AG04449 (cell line): ENCODE measurements around the gene CDK5RAP3.

ENCODE experiments used
- CTCF ChIA-PET: fragments of 350-600 bp; formaldehyde crosslinking; extraction: SDS; loops from one replicate; lab custom pipeline; 2021; ENCODE audit warnings: antibody characterized with exemption; lab: Yijun Ruan, JAX
- POLR2A ChIA-PET: fragments of 400-600, 350-600 bp; formaldehyde crosslinking; extraction: SDS; loops from one replicate; lab custom pipeline; 2020; ENCODE audit warnings: antibody characterized with exemption, inconsistent platforms; lab: Yijun Ruan, JAX
- DNase-seq: peaks from one replicate; pipeline ENCODE4 v3.0.0-alpha.2; 2010; ENCODE audit warnings: low read depth, low spot score
- H3K4me3 ChIP-seq: 2 replicates; pipeline ENCODE4 v1.5.1; 2011; ENCODE audit warnings: low read depth, mild to moderate bottlenecking, control low read depth, low read length
- TF ChIP-seq, protein P1 (sequence below): IDR thresholded peaks from one replicate; pipeline ENCODE4 v1.5.1; 2011; ENCODE audit warnings: mild to moderate bottlenecking, moderate library complexity, low read length, control low read depth, inconsistent platforms; ENCODE audit not compliant: insufficient read depth; ENCODE audit errors: missing control alignments

CDK5RAP3 gene

DNA sequence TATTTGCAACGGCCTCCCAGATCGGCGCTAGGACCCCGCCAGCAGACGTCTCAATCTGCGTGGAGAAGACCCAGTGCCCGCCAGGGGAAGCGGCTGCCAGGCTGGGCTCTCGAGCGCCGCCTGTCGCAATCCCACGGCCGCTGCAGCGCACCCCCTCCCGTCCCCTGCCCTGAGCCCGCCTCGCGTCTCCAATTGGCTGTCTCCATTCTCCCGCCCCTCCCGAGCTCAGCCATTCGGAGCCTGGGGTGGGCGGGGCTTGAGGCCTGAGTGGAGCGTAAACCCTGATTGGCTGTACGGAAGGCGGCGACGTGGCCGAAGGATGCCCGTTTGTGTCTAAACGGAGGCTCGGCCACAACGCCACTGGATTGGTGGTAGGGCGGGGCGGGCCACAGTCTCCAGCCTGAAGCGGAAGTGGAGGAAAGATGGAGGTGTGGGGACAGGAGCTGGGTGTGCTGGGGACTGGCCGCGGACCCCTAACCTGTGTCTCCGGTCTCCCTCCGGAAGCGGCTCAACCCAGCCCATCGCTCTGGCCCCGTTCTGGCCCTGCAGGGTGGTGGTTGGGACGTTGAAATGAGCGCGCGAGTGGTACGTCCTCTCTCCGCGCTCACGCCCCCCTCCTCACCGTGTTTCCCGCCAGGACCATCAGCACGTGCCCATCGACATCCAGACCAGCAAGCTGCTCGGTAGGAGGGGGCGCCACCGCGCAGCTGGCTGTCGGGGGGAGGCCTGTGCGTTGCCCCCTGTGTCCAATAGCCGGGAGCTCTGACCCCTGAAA is at the start of gene CDK5RAP3:
CDK5RAP3 (plus strand) TSS at position 389 of the 775 bp plus-strand sequence; CDS start at position 423, 34 bp downstream.
- ChIA-PET POLR2A (interaction anchor here (0.6 to 1.5 kb wide), 10 partner anchors 10 to 99 kb away, joined by 3 to 6 read pairs (median 3); partner anchors contain the start of genes NFE2L1 and SP2), CTCF (interaction anchor here (0.6 to 24.2 kb wide), 37 partner anchors 9 to 156 kb away, joined by 3 to 775 read pairs (median 5); partner anchors contain the start of genes PNPO, PRR15L, SCRN2 and SP6)
- TF ChIP-seq, protein P1, sequence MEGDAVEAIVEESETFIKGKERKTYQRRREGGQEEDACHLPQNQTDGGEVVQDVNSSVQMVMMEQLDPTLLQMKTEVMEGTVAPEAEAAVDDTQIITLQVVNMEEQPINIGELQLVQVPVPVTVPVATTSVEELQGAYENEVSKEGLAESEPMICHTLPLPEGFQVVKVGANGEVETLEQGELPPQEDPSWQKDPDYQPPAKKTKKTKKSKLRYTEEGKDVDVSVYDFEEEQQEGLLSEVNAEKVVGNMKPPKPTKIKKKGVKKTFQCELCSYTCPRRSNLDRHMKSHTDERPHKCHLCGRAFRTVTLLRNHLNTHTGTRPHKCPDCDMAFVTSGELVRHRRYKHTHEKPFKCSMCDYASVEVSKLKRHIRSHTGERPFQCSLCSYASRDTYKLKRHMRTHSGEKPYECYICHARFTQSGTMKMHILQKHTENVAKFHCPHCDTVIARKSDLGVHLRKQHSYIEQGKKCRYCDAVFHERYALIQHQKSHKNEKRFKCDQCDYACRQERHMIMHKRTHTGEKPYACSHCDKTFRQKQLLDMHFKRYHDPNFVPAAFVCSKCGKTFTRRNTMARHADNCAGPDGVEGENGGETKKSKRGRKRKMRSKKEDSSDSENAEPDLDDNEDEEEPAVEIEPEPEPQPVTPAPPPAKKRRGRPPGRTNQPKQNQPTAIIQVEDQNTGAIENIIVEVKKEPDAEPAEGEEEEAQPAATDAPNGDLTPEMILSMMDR, result peak; percentile 100
- DNase-seq, result peak; percentile 89
- H3K4me3 ChIP-seq, result peak within 1 kb of the TSS; percentile 98

DNA sequence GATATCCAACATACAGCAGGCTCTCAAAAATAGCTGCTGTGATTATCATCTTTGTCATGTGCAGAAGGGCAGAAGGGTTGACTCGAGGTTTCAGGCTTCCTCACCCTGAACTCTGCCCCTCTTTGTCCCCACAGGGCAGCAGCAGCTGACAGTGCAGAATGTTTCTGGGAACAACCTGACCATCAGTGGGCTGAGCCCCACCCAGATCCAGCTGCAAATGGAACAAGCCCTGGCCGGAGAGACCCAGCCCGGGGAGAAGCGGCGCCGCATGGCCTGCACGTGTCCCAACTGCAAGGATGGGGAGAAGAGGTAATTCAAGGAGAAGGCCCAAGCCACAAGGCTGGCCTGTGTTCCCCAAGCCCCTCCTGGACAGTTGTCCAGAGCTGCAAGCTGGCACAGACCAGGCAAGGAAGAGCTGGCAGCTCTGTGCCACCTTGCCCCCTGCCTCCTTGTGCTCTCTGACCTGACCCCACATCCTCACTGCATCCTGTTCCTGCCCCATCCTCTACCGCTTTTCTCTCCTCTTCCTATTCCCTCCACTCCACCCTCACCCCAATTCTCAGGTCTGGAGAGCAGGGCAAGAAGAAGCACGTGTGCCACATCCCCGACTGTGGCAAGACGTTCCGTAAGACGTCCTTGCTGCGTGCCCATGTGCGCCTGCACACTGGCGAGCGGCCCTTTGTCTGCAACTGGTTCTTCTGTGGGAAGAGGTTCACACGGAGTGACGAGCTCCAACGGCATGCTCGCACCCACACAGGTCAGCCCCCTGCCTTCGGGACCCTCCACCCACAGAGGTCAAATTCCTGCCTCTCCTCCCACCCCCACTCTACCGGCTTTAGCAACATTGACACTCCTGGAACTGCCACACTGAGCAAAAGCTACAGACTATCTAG is 45.9 kb upstream of the CDK5RAP3 start:
- DNase-seq, result no peak
- H3K4me3 ChIP-seq, result no peak overlapping the region
- CTCF ChIA-PET, result interaction anchor here (1.1 to 3.2 kb wide), 6 partner anchors 11 to 46 kb away, joined by 3 to 12 read pairs (median 8); partner anchors contain the start of gene CDK5RAP3
- TF ChIP-seq, protein P1, result no peak
- POLR2A ChIA-PET, result no interaction called here

DNA sequence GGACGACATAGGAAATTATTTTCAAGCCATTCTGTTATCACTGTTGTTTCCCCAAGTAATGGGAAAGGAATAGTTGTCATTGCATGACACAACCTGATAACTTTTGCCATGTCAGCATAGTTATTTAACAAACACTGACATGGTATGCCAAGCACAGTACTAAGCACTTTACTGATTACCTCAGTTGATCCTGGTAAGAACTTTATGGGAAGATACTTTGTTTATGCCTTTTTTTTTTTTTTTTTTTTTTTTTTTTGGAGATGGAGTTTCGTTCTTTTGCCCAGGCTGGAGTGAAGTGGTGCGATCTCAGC is 45.3 kb upstream of the CDK5RAP3 start:
- no peak overlapping the region for H3K4me3 ChIP-seq
- ChIA-PET POLR2A (no interaction called here), CTCF (interaction anchor here (0.7 to 3.0 kb wide), 4 partner anchors 10 to 28 kb away, joined by 3 to 12 read pairs (median 6); no protein-coding TSS in a partner anchor)
- TF ChIP-seq, protein P1, result no peak
- no peak for DNase-seq

- POLR2A ChIA-PET, result no interaction called here
- H3K4me3 ChIP-seq, result no peak overlapping the region
- DNase-seq, result no peak
- CTCF ChIA-PET, result interaction anchor here (0.8 to 6.4 kb wide), 3 partner anchors 18 to 95 kb away, joined by 3 to 40 read pairs (median 38); no protein-coding TSS in a partner anchor
- TF ChIP-seq, protein P1, result no peak
These were observed 43.0 kb upstream of the CDK5RAP3 start for GRCh38 chr17:47927821-47928400.

DNA sequence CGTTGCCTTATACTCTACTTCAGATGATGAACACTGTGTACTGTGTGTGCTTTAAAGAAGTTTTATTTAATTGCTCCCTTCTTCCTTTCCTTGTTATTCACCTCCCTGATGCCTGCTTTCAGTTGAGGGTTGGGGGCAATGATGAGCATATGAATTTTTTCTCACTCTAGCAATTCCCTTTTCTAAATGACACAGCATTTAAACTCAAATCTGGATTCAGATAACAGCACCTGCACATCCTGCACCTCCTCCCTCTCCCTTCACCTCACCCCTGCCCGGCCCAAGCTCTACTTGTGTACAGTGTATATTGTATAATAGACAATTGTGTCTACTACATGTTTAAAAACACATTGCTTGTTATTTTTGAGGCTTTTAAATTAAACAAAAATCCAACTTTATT is 42.5 kb upstream of the CDK5RAP3 start:
- H3K4me3 ChIP-seq, result no peak overlapping the region
- POLR2A ChIA-PET, result no interaction called here
- TF ChIP-seq, protein P1, result no peak
- CTCF ChIA-PET, result interaction anchor here (5.9 to 6.4 kb wide), 2 partner anchors 17 to 21 kb away, joined by 38 to 40 read pairs; no protein-coding TSS in a partner anchor
- no peak for DNase-seq
